ENCODE results near the gene PITPNC1.

- TF ChIP-seq, protein P1, sequence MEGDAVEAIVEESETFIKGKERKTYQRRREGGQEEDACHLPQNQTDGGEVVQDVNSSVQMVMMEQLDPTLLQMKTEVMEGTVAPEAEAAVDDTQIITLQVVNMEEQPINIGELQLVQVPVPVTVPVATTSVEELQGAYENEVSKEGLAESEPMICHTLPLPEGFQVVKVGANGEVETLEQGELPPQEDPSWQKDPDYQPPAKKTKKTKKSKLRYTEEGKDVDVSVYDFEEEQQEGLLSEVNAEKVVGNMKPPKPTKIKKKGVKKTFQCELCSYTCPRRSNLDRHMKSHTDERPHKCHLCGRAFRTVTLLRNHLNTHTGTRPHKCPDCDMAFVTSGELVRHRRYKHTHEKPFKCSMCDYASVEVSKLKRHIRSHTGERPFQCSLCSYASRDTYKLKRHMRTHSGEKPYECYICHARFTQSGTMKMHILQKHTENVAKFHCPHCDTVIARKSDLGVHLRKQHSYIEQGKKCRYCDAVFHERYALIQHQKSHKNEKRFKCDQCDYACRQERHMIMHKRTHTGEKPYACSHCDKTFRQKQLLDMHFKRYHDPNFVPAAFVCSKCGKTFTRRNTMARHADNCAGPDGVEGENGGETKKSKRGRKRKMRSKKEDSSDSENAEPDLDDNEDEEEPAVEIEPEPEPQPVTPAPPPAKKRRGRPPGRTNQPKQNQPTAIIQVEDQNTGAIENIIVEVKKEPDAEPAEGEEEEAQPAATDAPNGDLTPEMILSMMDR (IDR thresholded peaks at IDR 0.05; ENCODE audit: poor library complexity, severe bottlenecking): no peak
- TF ChIP-seq EZH2 (IDR thresholded peaks at IDR 0.05; ENCODE audit: borderline replicate concordance, insufficient read depth, low read length, poor library complexity, severe bottlenecking) (no peak), POLR2AphosphoS5 (IDR thresholded peaks at IDR 0.05) (no peak)
- TF ChIP-seq, protein P2, sequence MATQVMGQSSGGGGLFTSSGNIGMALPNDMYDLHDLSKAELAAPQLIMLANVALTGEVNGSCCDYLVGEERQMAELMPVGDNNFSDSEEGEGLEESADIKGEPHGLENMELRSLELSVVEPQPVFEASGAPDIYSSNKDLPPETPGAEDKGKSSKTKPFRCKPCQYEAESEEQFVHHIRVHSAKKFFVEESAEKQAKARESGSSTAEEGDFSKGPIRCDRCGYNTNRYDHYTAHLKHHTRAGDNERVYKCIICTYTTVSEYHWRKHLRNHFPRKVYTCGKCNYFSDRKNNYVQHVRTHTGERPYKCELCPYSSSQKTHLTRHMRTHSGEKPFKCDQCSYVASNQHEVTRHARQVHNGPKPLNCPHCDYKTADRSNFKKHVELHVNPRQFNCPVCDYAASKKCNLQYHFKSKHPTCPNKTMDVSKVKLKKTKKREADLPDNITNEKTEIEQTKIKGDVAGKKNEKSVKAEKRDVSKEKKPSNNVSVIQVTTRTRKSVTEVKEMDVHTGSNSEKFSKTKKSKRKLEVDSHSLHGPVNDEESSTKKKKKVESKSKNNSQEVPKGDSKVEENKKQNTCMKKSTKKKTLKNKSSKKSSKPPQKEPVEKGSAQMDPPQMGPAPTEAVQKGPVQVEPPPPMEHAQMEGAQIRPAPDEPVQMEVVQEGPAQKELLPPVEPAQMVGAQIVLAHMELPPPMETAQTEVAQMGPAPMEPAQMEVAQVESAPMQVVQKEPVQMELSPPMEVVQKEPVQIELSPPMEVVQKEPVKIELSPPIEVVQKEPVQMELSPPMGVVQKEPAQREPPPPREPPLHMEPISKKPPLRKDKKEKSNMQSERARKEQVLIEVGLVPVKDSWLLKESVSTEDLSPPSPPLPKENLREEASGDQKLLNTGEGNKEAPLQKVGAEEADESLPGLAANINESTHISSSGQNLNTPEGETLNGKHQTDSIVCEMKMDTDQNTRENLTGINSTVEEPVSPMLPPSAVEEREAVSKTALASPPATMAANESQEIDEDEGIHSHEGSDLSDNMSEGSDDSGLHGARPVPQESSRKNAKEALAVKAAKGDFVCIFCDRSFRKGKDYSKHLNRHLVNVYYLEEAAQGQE (IDR thresholded peaks at IDR 0.05; ENCODE audit: borderline replicate concordance): no peak
These were observed 65.9 kb downstream of the PITPNC1 start for GRCh38 chr17:67442787-67443624.

All from neural cell (in vitro differentiated cells).